22Rv1 (cell line): ENCODE measurements around the gene ALX4.

ENCODE experiments used
- H3K27ac ChIP-seq: fragments of 450-650 bp; 2 replicates; pipeline ENCODE4 v1.5.1; 2017
- CTCF ChIP-seq: fragments of 450-650 bp; IDR thresholded peaks from 2 replicates; pipeline ENCODE4 v1.5.1; 2017; ENCODE audit warnings: mild to moderate bottlenecking
- ZFX ChIP-seq: fragments of 450-650 bp; IDR thresholded peaks from 2 replicates; pipeline ENCODE4 v1.6.1; 2017; ENCODE audit warnings: antibody characterized with exemption, borderline replicate concordance

Gene ALX4

GRCh38 chr11:44328138-44328660, 18.3 kb upstream of the ALX4 start:
- H3K27ac ChIP-seq = no peak overlapping the region
- TF ChIP-seq ZFX = no peak

- H3K27ac ChIP-seq = no peak overlapping the region
- TF ChIP-seq CTCF (peak; percentile 30), ZFX (no peak)
Measured at GRCh38 chr11:44327730-44328129, 17.8 kb upstream of the ALX4 start.

GRCh38 chr11:44326615-44327475, 16.9 kb upstream of the ALX4 start:
- no peak overlapping the region for H3K27ac ChIP-seq

GRCh38 chr11:44325698-44326097, 15.8 kb upstream of the ALX4 start:
- TF ChIP-seq CTCF (no peak), ZFX (no peak)
- H3K27ac ChIP-seq = no peak overlapping the region

More at GRCh38 chr11:44326615-44327475, 16.9 kb upstream of the ALX4 start:
- TF ChIP-seq CTCF (no peak), ZFX (no peak)

- no peak overlapping the region for H3K27ac ChIP-seq
- TF ChIP-seq CTCF (no peak), ZFX (no peak)
Measured at GRCh38 chr11:44324749-44325525, 15.0 kb upstream of the ALX4 start.

GRCh38 chr11:44324222-44324621, 14.3 kb upstream of the ALX4 start:
- H3K27ac ChIP-seq = no peak overlapping the region
- no peak for TF ChIP-seq ZFX
- TF ChIP-seq CTCF = no peak

- H3K27ac ChIP-seq = no peak overlapping the region
- no peak for TF ChIP-seq ZFX
- TF ChIP-seq CTCF = no peak
Measured at GRCh38 chr11:44322243-44322642, 12.3 kb upstream of the ALX4 start.
